ENCODE results near the gene SMIM1.

Gene SMIM1

DNA sequence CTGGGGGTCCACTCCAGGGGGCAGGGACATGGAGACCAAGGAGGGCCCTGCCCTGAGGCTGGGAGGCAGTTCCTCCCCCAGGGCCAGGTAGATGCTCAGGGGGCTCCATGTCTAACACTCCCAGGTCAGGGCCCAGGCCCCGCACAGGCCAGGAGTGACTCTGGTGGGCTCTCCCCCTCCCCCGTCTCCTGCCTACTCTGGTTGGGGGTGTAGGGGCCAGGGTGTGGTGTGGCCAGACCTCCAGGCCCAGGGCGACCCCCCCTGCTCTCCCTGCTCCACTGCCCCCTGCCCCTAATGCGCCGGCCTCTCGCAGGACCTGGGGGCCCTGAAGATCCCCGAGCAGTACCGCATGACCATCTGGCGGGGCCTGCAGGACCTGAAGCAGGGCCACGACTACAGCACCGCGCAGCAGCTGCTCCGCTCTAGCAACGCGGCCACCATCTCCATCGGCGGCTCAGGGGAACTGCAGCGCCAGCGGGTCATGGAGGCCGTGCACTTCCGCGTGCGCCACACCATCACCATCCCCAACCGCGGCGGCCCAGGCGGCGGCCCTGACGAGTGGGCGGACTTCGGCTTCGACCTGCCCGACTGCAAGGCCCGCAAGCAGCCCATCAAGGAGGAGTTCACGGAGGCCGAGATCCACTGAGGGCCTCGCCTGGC, 40.0 kb upstream of the SMIM1 start:
- no peaks in the 10 kb centered on the region for H3K27me3 ChIP-seq (replicated peaks; ENCODE audit: control insufficient read depth, insufficient read depth, low read length)
- TF ChIP-seq, protein P1, sequence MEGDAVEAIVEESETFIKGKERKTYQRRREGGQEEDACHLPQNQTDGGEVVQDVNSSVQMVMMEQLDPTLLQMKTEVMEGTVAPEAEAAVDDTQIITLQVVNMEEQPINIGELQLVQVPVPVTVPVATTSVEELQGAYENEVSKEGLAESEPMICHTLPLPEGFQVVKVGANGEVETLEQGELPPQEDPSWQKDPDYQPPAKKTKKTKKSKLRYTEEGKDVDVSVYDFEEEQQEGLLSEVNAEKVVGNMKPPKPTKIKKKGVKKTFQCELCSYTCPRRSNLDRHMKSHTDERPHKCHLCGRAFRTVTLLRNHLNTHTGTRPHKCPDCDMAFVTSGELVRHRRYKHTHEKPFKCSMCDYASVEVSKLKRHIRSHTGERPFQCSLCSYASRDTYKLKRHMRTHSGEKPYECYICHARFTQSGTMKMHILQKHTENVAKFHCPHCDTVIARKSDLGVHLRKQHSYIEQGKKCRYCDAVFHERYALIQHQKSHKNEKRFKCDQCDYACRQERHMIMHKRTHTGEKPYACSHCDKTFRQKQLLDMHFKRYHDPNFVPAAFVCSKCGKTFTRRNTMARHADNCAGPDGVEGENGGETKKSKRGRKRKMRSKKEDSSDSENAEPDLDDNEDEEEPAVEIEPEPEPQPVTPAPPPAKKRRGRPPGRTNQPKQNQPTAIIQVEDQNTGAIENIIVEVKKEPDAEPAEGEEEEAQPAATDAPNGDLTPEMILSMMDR (IDR thresholded peaks at IDR 0.05; ENCODE audit: insufficient read depth, low read length, poor library complexity, severe bottlenecking) = no peak
- peak; percentile 22 for DNase-seq (ENCODE audit: extremely low read depth, insufficient read length)
- H3K36me3 ChIP-seq (ENCODE audit: control insufficient read depth, insufficient read depth, low read length) = peaks cover 20% of the 10 kb centered on the region
- H3K4me3 ChIP-seq (replicated peaks; ENCODE audit: low read depth, low read length) = no peak overlapping the region

DNA sequence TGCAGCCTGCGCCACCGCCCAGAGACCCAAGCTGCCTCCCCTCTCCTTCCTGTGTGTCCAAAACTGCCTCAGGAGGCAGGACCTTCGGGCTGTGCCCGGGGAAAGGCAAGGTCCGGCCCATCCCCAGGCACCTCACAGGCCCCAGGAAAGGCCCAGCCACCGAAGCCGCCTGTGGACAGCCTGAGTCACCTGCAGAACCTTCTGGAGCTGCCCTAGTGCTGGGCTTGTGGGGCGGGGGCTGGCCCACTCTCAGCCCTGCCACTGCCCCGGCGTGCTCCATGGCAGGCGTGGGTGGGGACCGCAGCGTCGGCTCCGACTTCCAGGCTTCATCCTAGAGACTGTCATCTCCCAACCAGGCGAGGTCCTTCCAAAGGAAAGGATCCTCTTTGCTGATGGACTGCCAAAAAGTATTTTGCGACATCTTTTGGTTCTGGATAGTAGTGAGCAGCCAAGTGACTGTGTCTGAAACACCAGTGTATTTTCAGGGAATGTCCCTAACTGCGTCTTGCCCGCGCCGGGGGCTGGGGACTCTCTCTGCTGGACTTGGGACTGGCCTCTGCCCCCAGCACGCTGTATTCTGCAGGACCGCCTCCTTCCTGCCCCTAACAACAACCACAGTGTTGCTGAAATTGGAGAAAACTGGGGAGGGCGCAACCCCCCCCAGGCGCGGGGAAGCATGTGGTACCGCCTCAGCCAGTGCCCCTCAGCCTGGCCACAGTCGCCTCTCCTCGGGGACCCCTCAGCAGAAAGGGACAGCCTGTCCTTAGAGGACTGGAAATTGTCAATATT, 39.3 kb upstream of the SMIM1 start:
- Histone ChIP-seq H3K36me3 (ENCODE audit: control insufficient read depth, insufficient read depth, low read length) (peaks cover 19% of the 10 kb centered on the region), H3K27me3 (replicated peaks; ENCODE audit: control insufficient read depth, insufficient read depth, low read length) (no peaks in the 10 kb centered on the region), H3K4me3 (replicated peaks; ENCODE audit: low read depth, low read length) (no peak overlapping the region)
- no peak for DNase-seq (ENCODE audit: extremely low read depth, insufficient read length)
- TF ChIP-seq, protein P1 (IDR thresholded peaks at IDR 0.05; ENCODE audit: insufficient read depth, low read length, poor library complexity, severe bottlenecking) = no peak

DNA sequence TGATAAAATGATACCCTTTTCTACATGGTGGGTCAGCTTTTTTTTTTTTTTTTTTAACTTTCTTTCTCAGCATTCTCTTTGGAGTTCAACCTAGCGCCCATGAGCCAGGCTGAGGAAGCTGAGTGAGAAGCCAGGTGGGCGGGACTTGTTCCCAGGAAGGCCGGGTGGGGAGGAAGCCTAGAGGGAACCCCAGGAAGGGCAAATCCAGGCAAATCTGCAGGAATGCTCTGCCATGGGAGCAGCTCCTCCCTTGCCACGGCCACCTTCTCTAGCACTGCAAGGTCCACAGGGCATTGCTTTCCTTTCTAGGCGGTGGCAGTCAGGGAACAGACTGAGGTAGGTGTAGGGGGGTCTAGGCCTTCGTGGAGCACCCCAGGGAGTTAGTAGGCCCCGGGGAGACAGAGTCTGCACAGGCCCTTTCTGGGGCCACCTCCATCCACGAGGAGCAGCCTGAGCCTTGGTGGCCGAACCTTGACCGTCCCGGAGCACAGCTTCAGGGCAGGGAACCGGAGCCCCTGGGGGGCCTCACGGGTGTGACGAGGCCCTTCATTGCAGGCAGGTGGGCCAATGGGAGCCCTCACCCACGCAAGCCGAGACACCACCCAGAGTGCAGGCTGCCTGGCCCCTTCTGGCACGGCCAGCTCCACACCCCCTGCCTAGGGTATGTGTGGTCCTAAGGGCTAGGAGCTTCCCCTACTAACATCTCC, 38.5 kb upstream of the SMIM1 start:
- Histone ChIP-seq H3K36me3 (ENCODE audit: control insufficient read depth, insufficient read depth, low read length) (peaks cover 20% of the 10 kb centered on the region), H3K4me3 (replicated peaks; ENCODE audit: low read depth, low read length) (no peak overlapping the region), H3K27me3 (replicated peaks; ENCODE audit: control insufficient read depth, insufficient read depth, low read length) (no peaks in the 10 kb centered on the region)
- DNase-seq (ENCODE audit: extremely low read depth, insufficient read length) = no peak
- TF ChIP-seq, protein P1 (IDR thresholded peaks at IDR 0.05; ENCODE audit: insufficient read depth, low read length, poor library complexity, severe bottlenecking) = no peak

DNA sequence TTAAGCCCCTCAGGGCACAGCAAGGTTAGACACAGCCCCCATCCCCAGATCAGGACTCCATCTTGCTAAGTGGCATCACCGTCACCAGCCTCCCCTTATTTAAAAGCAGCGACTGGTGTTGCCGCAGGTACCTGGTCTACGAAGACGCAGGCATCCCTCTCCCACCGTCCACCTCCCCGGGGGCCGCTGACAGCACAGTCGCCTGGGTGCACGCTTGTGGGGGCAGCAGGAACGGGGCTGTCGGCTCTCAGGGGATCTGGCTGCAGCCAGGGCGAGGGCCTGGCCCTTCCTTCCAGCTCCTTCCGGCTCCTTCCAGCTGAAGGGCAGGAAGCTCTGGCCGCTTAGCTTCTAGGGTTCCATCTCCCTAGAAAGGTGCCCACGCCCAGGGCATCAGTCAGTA, 37.9 kb upstream of the SMIM1 start:
- H3K36me3 ChIP-seq (ENCODE audit: control insufficient read depth, insufficient read depth, low read length) = peaks cover 20% of the 10 kb centered on the region
- TF ChIP-seq, protein P1 (IDR thresholded peaks at IDR 0.05; ENCODE audit: insufficient read depth, low read length, poor library complexity, severe bottlenecking) = no peak
- H3K4me3 ChIP-seq (replicated peaks; ENCODE audit: low read depth, low read length) = no peak overlapping the region
- no peak for DNase-seq (ENCODE audit: extremely low read depth, insufficient read length)
- H3K27me3 ChIP-seq (replicated peaks; ENCODE audit: control insufficient read depth, insufficient read depth, low read length) = no peaks in the 10 kb centered on the region

DNA sequence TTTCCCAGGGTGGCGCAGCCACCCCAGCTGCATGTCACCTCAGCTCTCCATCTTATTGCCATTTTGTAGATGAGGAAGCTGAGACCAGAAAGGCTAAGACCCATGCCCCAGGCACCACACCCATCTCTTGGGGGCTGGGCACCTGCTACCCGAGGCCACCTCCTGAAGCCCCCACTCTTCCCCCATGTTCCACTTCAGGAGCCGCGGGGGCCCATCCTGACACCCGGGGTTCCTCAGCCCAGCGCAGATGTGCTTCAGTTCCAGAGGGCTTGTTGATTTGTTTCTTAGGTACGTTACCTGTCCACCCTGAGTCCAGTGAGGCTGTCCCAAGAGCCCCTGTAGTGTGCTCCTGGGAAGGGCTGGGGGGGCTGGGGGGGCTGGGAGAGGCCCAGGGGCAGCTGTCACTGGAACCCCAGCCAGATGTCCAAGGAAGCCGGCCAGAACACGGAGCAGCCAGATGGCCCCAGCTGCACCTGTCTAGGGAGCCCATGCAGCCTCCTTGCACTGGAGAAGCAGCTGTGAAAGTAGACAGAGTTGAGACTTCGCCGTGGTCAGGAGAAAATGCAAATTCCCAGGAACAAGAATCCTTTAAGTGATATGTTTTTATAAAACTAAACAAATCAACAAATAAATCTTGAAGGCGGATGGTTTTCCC, 37.4 kb upstream of the SMIM1 start:
- DNase-seq (ENCODE audit: extremely low read depth, insufficient read length) = no peak
- TF ChIP-seq, protein P1 (IDR thresholded peaks at IDR 0.05; ENCODE audit: insufficient read depth, low read length, poor library complexity, severe bottlenecking) = no peak
- peaks cover 17% of the 10 kb centered on the region for H3K36me3 ChIP-seq (ENCODE audit: control insufficient read depth, insufficient read depth, low read length)

More for the DNA sequence above, 37.4 kb upstream of the SMIM1 start:
- Histone ChIP-seq H3K4me3 (replicated peaks; ENCODE audit: low read depth, low read length) (no peak overlapping the region), H3K27me3 (replicated peaks; ENCODE audit: control insufficient read depth, insufficient read depth, low read length) (no peaks in the 10 kb centered on the region)

Data from GM06990 (cell line).